Measurements from ENCODE around the gene SART1.

The SART1 gene

GRCh38 chr11:65987336-65987735 lies 25.8 kb downstream of the SART1 start:
- H3K4me3 ChIP-seq (ENCODE audit: control insufficient read depth, low read depth, low read length), result no peak overlapping the region
- no peak for DNase-seq (ENCODE audit: low read depth)
- TF ChIP-seq CTCF (conservative IDR thresholded peaks at IDR 0.05; ENCODE audit: control insufficient read depth, insufficient read depth, low read depth, low read length), result no peak

GRCh38 chr11:65988791-65989592 lies 27.5 kb downstream of the SART1 start:
- H3K4me3 ChIP-seq (ENCODE audit: control insufficient read depth, low read depth, low read length), result no peak overlapping the region
- peak; percentile 97 for TF ChIP-seq CTCF (conservative IDR thresholded peaks at IDR 0.05; ENCODE audit: control insufficient read depth, insufficient read depth, low read depth, low read length)
- peak; percentile 96 for DNase-seq (ENCODE audit: low read depth)

- TF ChIP-seq CTCF (conservative IDR thresholded peaks at IDR 0.05; ENCODE audit: control insufficient read depth, insufficient read depth, low read depth, low read length), result no peak
- H3K4me3 ChIP-seq (ENCODE audit: control insufficient read depth, low read depth, low read length), result no peak overlapping the region
- no peak for DNase-seq (ENCODE audit: low read depth)
These were observed 30.5 kb downstream of the SART1 start for GRCh38 chr11:65992056-65992455.

GRCh38 chr11:65997286-65997685 lies 35.8 kb downstream of the SART1 start:
- TF ChIP-seq CTCF (conservative IDR thresholded peaks at IDR 0.05; ENCODE audit: control insufficient read depth, insufficient read depth, low read depth, low read length), result no peak
- DNase-seq (ENCODE audit: low read depth), result no peak
- H3K4me3 ChIP-seq (ENCODE audit: control insufficient read depth, low read depth, low read length), result no peak overlapping the region

GRCh38 chr11:66001942-66002647 lies 40.6 kb downstream of the SART1 start, which contains the start of the genes BANF1 and EIF1AD:
Gene BANF1 (plus strand): TSS chr11:66002503. CDS start chr11:66003251, 748 bp downstream.
Gene EIF1AD (minus strand): TSS chr11:66002157. CDS start chr11:66000389, 1,768 bp downstream.
- TF ChIP-seq CTCF (conservative IDR thresholded peaks at IDR 0.05; ENCODE audit: control insufficient read depth, insufficient read depth, low read depth, low read length), result no peak
- peak within 1 kb of the TSS; percentile 100 for H3K4me3 ChIP-seq (ENCODE audit: control insufficient read depth, low read depth, low read length)
- DNase-seq (ENCODE audit: low read depth), result peak; percentile 98

GRCh38 chr11:66002648-66003225 lies 41.2 kb downstream of the SART1 start:
- peak; percentile 5 for TF ChIP-seq CTCF (conservative IDR thresholded peaks at IDR 0.05; ENCODE audit: control insufficient read depth, insufficient read depth, low read depth, low read length)
- DNase-seq (ENCODE audit: low read depth), result peak; percentile 51
- peak overlapping the region; percentile 100 for H3K4me3 ChIP-seq (ENCODE audit: control insufficient read depth, low read depth, low read length)
